Activated CD4-positive, alpha-beta T cell treated with anti-CD3 and anti-CD28 coated beads for 4 hours (primary cell): ENCODE data around the gene NXPE3.

Source experiments
- DNase-seq, 2 donors: peaks; one replicate each; pipeline ENCODE4 v3.0.0-alpha.2; 2020

The NXPE3 gene

GRCh38 chr3:101829437-101829830 is 50.4 kb downstream of the NXPE3 start:
- no peak for DNase-seq

GRCh38 chr3:101829874-101830273 is 50.9 kb downstream of the NXPE3 start:
- no peak for DNase-seq

- no peak for DNase-seq
These were observed 54.5 kb downstream of the NXPE3 start for GRCh38 chr3:101833446-101833974.

GRCh38 chr3:101835676-101836075 is 56.7 kb downstream of the NXPE3 start:
- no peak for DNase-seq

- no peak for DNase-seq
These were observed 57.1 kb downstream of the NXPE3 start for GRCh38 chr3:101836160-101836559.

- DNase-seq, result no peak
These were observed 57.9 kb downstream of the NXPE3 start for GRCh38 chr3:101836652-101837598.

GRCh38 chr3:101838691-101839090 is 59.7 kb downstream of the NXPE3 start:
- DNase-seq, result no peak

- DNase-seq, result no peak
These were observed 61.1 kb downstream of the NXPE3 start for GRCh38 chr3:101840066-101840465.

GRCh38 chr3:101842245-101842934 is 63.4 kb downstream of the NXPE3 start:
- no peak for DNase-seq

GRCh38 chr3:101842935-101843330 is 63.9 kb downstream of the NXPE3 start:
- no peak for DNase-seq

GRCh38 chr3:101845425-101845824 is 66.4 kb downstream of the NXPE3 start:
- no peak for DNase-seq

GRCh38 chr3:101846709-101847108 is 67.7 kb downstream of the NXPE3 start:
- no peak for DNase-seq

- DNase-seq, result no peak
These were observed 68.3 kb downstream of the NXPE3 start for GRCh38 chr3:101847328-101847727.

GRCh38 chr3:101848326-101848725 is 69.3 kb downstream of the NXPE3 start:
- DNase-seq, result no peak

- DNase-seq, result peak; percentile 91 to 94
These were observed 70.0 kb downstream of the NXPE3 start, which contains the start of gene NFKBIZ for GRCh38 chr3:101848754-101849713. NFKBIZ (plus strand) TSS chr3:101849514; CDS start chr3:101849629, 115 bp downstream.

GRCh38 chr3:101849714-101850245 is 70.8 kb downstream of the NXPE3 start:
- peak; percentile 56 to 62 for DNase-seq

GRCh38 chr3:101850246-101851051 is 71.4 kb downstream of the NXPE3 start:
- peak in 1 of 2 donors; percentile 36 for DNase-seq

GRCh38 chr3:101851072-101851770 is 72.2 kb downstream of the NXPE3 start:
- DNase-seq, result no peak

GRCh38 chr3:101851850-101852714 is 73.1 kb downstream of the NXPE3 start:
- DNase-seq, result no peak
